NB4 (cell line): Measurements from ENCODE around the gene LRRC30.

Source experiments
- CTCF ChIP-seq: IDR thresholded peaks from one replicate; pipeline ENCODE4 v1.5.1; 2012; ENCODE audit warnings: low read depth, low read length
- MYC ChIP-seq: IDR thresholded peaks from 2 replicates; pipeline ENCODE4 v1.6.1; 2011; ENCODE audit warnings: low read depth, low read length
- POLR2A ChIP-seq: IDR thresholded peaks from 2 replicates; pipeline ENCODE4 v1.6.1; 2011; ENCODE audit warnings: mild to moderate bottlenecking; ENCODE audit not compliant: insufficient read length; ENCODE audit errors: extremely low read depth

DNA sequence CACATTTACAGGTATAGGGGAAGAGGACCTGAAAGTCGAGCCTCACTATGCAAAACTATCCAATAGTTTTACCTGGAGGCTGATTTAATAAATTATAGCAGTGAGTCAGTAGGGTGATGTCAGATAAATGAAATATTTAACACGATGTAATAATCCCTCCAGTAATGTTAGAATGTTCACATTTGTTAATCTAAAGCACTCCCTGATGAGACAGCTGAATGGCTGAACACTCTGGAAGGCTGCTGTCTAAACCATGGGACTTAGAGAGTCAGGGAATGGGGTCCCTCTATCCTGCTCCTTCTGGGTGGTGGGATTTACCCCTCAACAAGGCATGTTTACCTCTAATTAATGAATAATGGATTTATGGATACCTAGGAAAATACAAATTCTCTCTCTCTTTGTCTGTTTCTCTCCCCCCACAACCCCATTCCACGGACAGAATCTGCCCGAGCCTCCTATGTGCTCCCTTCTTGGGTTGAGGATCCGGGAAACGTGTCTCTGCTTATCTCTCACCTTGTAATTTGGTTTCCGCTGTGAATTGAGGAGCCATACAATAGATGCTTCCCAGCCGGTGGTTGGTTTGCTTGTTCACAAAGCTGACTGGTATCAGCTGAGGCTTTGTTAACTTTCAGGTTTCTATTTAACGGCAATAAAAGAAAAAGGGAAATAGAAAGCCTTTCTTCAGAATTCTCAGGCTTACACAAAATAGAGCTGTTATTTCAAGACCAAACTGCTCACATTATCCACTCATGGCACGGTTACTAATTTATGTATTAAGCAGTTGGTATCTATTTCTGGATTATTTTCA is 25.9 kb downstream of the LRRC30 start:
- TF ChIP-seq CTCF (no peak), POLR2A (no peak), MYC (no peak)
